HG02884 (cell line): ENCODE results near the gene MED13L.
"Not testable (repeated sequence)": the region's sequence is repeated elsewhere in the genome, so short reads cannot be mapped to it uniquely, and the experiment has no call there.

Experiments
- ATAC-seq: cut with Tn5 transposase; IDR thresholded peaks from one replicate; pipeline ENCODE4 v1.9.1; 2021; ENCODE audit warnings: mild to moderate bottlenecking, moderate library complexity; ENCODE audit not compliant: unreplicated experiment

Gene MED13L

DNA sequence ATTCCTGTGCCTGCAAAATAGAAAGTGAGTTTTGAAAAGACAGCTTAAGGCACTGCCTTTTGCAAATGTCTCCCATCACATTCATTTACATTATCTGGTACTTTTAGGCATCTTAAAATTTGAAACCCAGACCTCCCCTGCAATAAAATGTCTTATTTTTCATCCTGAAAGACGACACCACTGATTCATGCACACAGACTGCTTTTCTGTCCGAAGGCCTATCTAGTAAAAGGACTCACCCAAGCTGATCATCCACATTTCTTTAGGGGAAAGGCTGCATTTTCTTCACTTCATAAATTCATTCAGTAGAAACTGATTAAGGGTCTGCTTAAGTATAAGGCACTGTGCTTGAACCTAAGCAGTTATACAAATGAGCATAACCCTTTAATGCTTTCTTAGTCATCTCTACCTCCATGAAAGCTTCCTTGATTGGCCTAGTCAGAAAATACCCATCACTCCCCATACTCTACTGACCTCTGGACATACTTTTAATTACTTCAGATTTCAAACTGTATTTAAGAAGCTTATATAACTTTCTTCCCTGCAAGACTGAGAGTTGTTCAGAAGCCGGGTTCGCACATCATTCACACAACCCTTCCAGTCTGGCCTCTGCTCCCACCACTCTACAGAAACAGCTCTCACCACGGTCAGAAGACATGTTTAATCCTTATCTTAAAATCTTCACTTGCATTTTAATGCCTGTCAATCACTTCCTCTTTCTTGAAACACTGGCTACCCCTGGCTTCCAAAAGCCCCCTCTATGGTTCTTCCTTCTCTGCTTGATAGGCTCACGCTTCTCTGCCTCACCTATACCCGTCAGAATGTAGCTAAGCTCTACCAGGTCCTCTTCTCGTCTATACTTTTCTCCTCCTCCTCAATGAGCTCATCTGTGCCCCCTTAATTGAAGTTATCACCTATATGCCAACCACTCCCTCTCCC lies 288.6 kb downstream of the MED13L start:
- ATAC-seq = no peak

- ATAC-seq = no peak
These were observed 289.3 kb downstream of the MED13L start for GRCh38 chr12:115988212-115988611.

- no peak for ATAC-seq
These were observed 292.9 kb downstream of the MED13L start for GRCh38 chr12:115984616-115985015.

- no peak for ATAC-seq
These were observed 294.2 kb downstream of the MED13L start for GRCh38 chr12:115983226-115983798.

DNA sequence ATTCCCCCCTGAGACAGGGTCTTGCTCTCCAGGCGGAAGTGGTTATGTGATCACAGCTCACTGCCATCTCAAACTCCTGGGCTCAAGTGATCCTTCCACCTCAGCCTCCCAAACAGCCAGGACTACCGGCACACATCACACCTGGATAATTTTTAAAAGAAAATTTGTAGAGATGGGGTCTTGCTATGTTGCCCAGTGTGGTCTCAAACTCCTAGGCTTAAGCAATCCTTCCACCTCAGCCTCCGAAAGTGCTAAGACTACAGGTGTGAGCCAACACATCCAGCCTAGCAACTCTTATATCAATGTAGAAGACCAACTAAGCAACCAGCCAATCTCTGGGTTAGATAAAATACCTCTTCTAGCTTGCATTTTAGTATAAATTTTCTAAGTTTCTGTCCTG lies 297.2 kb downstream of the MED13L start:
- no peak for ATAC-seq

DNA sequence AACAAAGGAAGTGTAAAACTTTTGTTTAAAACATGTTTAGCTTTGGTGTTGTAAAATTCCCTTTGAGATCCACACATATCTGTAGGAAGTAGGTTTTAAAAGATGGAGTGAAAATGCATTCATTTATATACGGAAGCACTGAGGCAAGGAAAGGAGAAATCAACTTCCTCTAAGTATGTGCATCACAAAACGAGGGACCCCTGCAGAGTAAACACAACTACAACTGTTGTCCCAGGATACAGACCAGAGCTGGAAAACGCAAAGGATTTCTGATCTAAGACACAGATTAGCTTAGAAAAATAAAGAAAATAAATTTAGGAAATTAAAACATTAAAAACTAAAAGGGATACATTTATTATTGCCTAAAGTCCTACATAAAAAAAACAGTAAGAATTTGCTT lies 297.6 kb downstream of the MED13L start:
- ATAC-seq = no peak

DNA sequence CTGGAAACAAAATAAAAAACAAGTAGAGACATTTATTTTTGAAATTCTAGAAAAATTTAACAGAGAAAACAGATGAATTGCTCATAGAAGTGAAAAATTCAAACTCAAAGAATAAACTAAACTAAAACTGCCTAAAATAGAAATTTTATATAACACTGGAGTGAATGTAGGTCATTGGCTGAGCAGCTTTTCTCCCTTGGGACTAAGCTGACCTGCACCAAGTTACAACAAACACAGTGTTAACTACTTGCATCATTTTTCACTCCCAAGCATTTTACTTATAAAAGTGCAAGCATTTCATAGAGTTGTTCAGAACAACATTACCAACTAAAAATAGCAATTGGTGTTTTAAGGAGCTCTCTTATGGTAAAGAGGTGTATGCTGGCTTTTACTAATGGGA lies 298.1 kb downstream of the MED13L start:
- no peak for ATAC-seq

DNA sequence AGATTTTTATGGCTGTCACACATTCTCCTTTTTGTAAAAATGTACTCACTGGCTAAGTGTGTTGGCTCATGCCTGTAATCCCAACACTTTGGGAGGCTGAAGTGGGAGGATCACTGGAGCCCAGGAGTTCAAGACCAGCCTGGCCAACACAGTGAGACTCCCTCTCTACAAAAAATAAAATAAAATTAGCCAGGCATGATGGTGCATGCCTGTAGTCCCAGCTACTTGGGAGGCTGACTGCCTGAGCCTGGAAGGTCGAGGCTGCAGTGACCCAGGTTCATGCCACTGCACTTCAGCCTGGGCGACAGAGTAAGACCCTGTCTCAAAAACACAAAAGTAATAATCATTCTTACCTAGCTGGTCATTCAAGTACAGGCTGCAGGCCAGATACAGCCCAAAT lies 300.7 kb downstream of the MED13L start:
- ATAC-seq = not testable (repeated sequence)

- ATAC-seq = no peak
These were observed 302.1 kb downstream of the MED13L start for GRCh38 chr12:115975411-115975810.

DNA sequence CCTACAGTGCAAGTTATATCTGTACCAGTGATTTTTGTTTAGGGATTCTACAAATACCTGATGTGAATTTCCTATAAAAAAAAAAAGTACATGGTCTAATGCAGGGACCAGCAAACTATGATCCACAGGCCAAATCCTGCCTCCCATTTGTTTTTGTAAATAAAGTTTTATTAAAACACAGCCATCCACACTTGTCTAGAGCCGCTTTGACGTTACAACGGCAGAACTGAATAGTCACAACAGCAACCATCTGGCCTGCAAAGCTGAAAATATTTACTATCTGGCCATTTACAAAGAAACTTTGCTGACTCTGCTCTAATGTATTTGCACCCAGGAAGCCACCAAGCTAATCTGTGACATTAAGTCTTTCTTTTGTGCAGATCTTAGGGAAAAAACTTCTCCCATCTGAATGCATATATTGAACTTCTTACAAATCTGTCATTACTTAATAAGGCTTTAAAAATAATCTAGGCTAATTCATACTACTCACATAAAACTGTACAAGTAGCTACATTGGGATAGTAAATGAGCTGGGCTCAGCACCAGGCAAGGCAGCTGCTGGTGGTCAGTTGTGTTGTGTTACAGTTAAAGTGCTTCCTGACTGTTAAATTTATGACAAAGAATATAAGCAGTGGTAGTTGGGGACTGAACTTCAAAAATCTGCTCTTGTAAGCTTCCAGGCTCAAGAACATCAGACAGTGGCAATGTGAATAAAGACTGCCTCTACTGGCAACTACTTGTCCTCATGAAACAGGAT lies 303.3 kb downstream of the MED13L start:
- no peak for ATAC-seq

GRCh38 chr12:115973066-115973465 lies 304.4 kb downstream of the MED13L start:
- ATAC-seq = no peak

DNA sequence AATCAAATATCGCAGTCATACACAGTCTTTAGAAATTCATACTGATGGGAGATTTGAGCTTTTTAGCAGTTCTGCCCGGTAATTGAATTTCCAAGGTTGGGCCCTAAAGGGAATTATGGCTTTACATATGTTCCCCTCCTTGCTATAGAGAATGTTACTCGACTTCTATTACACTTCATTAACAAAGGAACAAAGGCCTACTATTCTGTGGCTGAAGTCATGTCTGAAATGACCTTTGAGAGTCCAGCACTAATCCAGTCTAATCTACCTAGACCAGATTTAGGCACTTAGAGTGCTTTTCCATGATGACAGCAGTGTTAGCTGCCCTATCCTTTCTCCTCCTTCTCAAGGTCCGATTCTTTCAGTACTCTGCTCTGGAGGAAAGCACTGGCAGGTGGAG lies 305.3 kb downstream of the MED13L start:
- no peak for ATAC-seq

DNA sequence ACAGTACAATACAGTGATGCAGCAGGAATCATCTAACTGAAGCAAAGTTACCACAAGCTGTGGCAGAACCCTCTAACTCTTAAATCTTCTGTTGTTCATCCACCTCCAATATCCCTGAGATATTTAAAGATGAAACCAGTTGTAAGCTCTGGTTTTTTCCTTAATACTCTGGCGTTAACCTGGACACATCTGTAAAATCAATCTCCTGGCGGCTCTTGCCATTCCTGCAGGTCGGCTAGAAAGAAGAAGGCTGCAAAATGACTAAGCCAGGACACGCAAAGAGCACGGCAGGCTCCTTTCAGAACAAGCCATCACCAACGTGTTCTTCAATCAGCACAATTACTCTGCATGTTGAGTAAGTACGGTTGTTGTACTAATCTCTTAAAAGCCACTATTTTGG lies 309.3 kb downstream of the MED13L start:
- no peak for ATAC-seq

DNA sequence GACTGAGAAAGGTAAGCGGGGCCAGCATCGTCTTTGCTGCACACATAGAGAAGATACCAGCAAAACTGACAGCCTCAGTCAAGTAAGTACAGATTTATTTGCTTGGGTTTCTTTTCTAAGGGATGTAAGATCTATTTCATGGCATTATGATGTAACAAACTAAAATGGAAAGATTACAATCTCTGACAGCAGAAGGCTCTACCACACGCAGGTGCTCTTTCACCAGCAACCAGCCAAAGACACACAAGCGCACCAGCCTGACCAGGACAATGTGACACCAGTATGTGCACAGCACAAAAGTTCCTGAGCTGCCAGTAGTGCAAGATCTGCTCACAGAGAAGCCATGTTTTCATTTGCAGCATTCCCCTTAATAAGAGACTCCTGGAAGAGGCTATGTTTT lies 311.1 kb downstream of the MED13L start:
- no peak for ATAC-seq

- no peak for ATAC-seq
These were observed 312.9 kb downstream of the MED13L start for GRCh38 chr12:115964626-115965025.

- ATAC-seq = no peak
These were observed 313.3 kb downstream of the MED13L start for GRCh38 chr12:115964214-115964613.

DNA sequence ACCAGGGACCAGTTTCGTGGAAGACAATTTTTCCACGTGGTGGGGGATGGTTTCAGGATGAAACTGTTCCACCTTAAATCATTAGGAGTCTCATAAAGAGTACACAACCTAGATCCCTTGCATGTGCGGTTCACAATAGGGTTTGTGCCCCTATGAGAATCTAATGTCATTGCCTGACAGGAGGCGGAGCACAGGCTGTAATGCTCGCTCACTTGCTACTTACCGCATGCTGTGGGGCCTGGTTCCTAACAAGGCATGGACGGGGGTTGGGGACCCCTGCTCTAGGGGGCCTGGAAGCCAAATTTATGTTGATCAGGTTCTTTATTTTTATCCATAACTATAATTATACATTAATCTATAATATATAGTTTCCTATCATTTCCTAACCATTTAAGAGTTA lies 315.3 kb downstream of the MED13L start:
- no peak for ATAC-seq

DNA sequence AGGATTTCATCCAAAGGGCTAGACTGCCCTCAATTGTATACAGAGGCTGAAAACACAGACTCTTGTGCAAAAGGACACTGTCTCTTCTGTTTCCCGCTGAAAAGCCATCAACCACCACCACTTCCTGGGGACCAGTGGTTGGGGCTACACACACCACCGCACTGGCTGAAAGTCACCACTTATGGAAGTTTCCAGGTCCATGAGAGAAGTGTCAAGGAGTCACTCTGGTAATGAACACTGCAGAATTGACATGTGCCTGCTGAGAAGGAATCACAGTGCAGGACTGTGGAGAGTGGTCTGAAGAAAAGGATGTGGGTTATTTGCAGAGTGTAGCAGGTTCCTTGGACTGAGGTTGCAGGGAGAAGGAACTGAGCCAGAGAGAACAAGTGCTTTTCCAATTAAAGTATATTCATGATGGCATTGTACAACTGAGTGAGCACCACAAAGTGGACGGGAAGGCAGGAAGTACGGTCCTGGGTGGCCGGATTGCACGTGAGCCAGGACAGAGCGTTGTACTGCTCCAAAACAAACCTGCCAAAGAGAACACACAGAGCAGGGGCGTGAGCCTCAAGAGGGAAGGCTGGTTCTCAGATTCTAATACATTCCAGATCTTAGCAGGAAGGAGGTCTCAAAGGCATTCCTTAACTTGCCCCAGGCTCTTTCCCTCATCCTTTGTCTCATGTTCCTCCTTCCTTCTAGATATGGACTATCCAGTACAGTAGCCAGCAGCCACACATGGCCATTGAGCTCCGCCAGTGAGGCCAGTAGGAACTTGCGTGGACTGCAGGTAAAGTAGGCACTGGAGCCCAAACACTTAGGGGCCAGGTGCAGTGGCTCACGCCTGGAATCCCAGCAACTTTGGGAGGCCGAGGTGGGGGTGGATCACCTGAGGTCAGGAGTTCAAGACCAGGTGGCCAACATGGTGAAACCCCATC lies 316.4 kb downstream of the MED13L start:
- no peak for ATAC-seq

DNA sequence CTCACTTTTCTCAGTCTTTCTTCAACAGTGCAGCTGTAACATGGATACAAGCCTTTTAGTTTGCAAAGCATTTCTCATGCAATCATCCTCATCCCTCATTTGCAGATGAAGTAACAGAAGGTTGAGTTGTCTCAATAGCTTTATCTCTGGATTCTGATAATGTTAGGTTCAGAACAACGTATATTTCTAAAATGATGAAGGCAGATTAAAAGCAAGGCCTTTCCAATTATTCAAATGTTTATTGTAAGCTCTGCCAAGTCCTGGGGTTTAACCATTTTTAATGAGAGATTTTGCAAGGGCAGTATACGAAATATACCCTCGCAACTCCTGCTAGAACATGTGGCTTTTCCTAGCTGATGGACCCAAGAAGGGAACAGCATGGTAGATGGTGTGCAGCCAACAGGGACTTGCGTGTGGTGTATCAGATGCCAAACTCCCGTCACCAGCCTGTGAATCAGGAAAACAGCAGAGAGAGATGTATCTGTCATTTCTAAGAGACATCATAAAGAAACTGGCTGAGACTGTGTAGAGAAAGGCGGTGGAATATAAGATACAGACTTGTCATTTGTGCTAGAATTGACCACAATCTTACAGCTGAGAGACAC lies 319.7 kb downstream of the MED13L start:
- no peak for ATAC-seq

DNA sequence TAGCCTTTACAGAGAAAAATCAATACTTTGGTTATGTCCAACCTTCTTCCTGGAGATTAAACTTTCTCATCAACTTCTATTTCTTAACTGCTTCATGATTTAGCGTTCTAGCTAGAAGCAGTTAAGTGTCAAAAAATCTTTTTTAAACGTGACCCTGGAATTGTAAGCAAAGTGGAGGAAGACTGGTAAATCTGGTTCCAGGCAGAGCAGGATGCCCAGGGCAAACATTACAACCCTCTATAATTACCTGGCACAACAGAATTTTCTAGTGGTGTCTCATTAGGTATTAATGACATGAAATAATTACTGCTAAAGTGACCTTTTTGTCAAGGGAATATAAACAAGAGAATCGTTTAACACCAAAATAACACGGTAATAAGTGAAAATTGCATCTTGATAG lies 320.8 kb downstream of the MED13L start:
- ATAC-seq = no peak
